ENCODE measurements around the gene NINJ2.

DNA sequence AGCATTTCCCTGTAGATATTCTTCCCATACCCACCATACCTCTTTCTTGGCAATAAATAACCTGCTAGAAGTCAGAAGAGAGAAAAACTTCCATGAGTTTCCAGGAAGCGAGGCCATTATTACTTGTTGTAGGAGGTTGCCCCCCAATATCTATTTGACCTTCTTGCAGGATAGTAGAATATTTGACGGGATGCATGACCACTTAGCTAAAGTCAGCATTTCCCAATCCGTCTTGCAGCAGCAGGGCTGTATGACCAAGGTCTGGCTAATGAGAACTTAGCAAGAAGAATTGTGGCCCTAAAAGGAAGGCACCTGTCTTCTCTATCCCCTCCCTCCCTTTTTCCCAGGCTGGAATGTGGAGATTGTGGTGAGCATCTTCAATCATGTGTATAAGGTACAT lies 51.5 kb downstream of the NINJ2 start:
- TF ChIP-seq, protein P1, sequence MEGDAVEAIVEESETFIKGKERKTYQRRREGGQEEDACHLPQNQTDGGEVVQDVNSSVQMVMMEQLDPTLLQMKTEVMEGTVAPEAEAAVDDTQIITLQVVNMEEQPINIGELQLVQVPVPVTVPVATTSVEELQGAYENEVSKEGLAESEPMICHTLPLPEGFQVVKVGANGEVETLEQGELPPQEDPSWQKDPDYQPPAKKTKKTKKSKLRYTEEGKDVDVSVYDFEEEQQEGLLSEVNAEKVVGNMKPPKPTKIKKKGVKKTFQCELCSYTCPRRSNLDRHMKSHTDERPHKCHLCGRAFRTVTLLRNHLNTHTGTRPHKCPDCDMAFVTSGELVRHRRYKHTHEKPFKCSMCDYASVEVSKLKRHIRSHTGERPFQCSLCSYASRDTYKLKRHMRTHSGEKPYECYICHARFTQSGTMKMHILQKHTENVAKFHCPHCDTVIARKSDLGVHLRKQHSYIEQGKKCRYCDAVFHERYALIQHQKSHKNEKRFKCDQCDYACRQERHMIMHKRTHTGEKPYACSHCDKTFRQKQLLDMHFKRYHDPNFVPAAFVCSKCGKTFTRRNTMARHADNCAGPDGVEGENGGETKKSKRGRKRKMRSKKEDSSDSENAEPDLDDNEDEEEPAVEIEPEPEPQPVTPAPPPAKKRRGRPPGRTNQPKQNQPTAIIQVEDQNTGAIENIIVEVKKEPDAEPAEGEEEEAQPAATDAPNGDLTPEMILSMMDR (IDR thresholded peaks at IDR 0.05), result no peak
- no peak for TF ChIP-seq POLR2A (IDR thresholded peaks at IDR 0.05)
